GDM1 (cell line): Measurements from ENCODE around the gene MYOF.
"Not testable (repeated sequence)": the region's sequence is repeated elsewhere in the genome, so short reads cannot be mapped to it uniquely, and the experiment has no call there.

Experiments used
- DNase-seq: peaks from one replicate; lab custom pipeline; 2025; lab: John Stamatoyannopoulos, UW

MYOF gene

GRCh38 chr10:93346694-93347093, 135.4 kb downstream of the MYOF start:
- DNase-seq, result peak; percentile 19

GRCh38 chr10:93346108-93346507, 136.0 kb downstream of the MYOF start:
- no peak for DNase-seq

GRCh38 chr10:93344691-93345090, 137.4 kb downstream of the MYOF start:
- DNase-seq, result no peak

GRCh38 chr10:93342921-93343320, 139.2 kb downstream of the MYOF start:
- no peak for DNase-seq

- DNase-seq, result no peak
These were observed 139.8 kb downstream of the MYOF start for GRCh38 chr10:93342366-93342765.

GRCh38 chr10:93337309-93337721, 144.8 kb downstream of the MYOF start:
- DNase-seq, result no peak

GRCh38 chr10:93336678-93337077, 145.5 kb downstream of the MYOF start:
- no peak for DNase-seq

GRCh38 chr10:93336110-93336509, 146.0 kb downstream of the MYOF start:
- DNase-seq, result no peak

GRCh38 chr10:93334901-93335327, 147.2 kb downstream of the MYOF start:
- DNase-seq, result no peak

GRCh38 chr10:93334181-93334580, 148.0 kb downstream of the MYOF start:
- no peak for DNase-seq

GRCh38 chr10:93333278-93333978, 148.7 kb downstream of the MYOF start:
- no peak for DNase-seq

- DNase-seq, result no peak
These were observed 151.3 kb downstream of the MYOF start for GRCh38 chr10:93330824-93331223.

GRCh38 chr10:93319896-93320295, 162.2 kb downstream of the MYOF start:
- DNase-seq, result no peak

- DNase-seq, result no peak
These were observed 163.0 kb downstream of the MYOF start for GRCh38 chr10:93319096-93319495.

- no peak for DNase-seq
These were observed 166.9 kb downstream of the MYOF start for GRCh38 chr10:93315246-93315645.

- DNase-seq, result not testable (repeated sequence)
These were observed 167.5 kb downstream of the MYOF start for GRCh38 chr10:93314656-93315055.

GRCh38 chr10:93313798-93314197, 168.3 kb downstream of the MYOF start:
- peak; percentile 74 for DNase-seq

GRCh38 chr10:93309062-93309461, 173.1 kb downstream of the MYOF start:
- no peak for DNase-seq

GRCh38 chr10:93305122-93305521, 177.0 kb downstream of the MYOF start:
- no peak for DNase-seq

- no peak for DNase-seq
These were observed 181.2 kb downstream of the MYOF start for GRCh38 chr10:93300981-93301380.

GRCh38 chr10:93300288-93300917, 181.7 kb downstream of the MYOF start:
- DNase-seq, result no peak

GRCh38 chr10:93299606-93300287, 182.4 kb downstream of the MYOF start:
- DNase-seq, result no peak

GRCh38 chr10:93299195-93299594, 182.9 kb downstream of the MYOF start:
- DNase-seq, result no peak
